ENCODE measurements around the gene ADGRD1. TPM values are rescaled to one million over a fixed set of nuclear protein-coding genes. Genes with fewer than 3 reads are reported as not detected.

The ADGRD1 gene
- total and polyA plus RNA-seq, 2 of the 8 experiments (the other 6 are each of a cell fraction or from before 2014, with no cell fraction given) = 0.36 to 0.48 TPM

GRCh38 chr12:131091413-131091975 lies 137.8 kb downstream of the ADGRD1 start:
- H3K79me1 ChIP-seq (ENCODE audit: low read depth, low read length) = no peaks in the 10 kb centered on the region
- 84% methylated on average over 13 of the region's 13 CpGs; no CpG with 5 or more reads in 1 of the 2 experiments for WGBS, 2 experiments (ENCODE audit: extremely low coverage in 1 of 2, insufficient coverage in 1 of 2, insufficient read length in 1 of 2, insufficient replicate concordance in 2 of 2, low coverage in 1 of 2, low lambda C conversion rate in 2 of 2, missing lambda C conversion rate in 1 of 2)
- ChIA-PET CTCF (ENCODE audit: partially characterized antibody) (interaction anchor here (0.6 to 2.1 kb wide), 3 partner anchors 10 to 41 kb away, joined by 3 to 6 read pairs (median 4); no protein-coding TSS in a partner anchor), POLR2A (ENCODE audit: partially characterized antibody) (no interaction called here)
- H2BK15ac ChIP-seq (ENCODE audit: low read length) = no peak overlapping the region
- no peaks in the 10 kb centered on the region for H3K9me3 ChIP-seq (ENCODE audit: insufficient read depth in 2 of 2, low read depth in 1 of 2, low read length in 1 of 2)
- H2BK20ac ChIP-seq (ENCODE audit: low read length) = no peak overlapping the region
- no peak overlapping the region for H3K9ac ChIP-seq (replicated peaks in 1 of 4; ENCODE audit: extremely low read depth in 1 of 4, low read depth in 3 of 4, low read length in 3 of 4)
- H3K79me2 ChIP-seq (ENCODE audit: control insufficient read depth in 1 of 2, insufficient read depth in 2 of 2, low read length in 2 of 2) = no peaks in the 10 kb centered on the region
- TF ChIP-seq EGR1 (IDR thresholded peaks at IDR 0.05; ENCODE audit: borderline replicate concordance, low read depth, low read length) (no peak), GTF2F1 (IDR thresholded peaks at IDR 0.05; ENCODE audit: borderline replicate concordance, low read depth, low read length) (no peak), NRF1 (IDR thresholded peaks at IDR 0.05; ENCODE audit: low read depth, low read length) (no peak), POLR2AphosphoS5 (IDR thresholded peaks at IDR 0.05; ENCODE audit: low read depth, low read length) (no peak)
- no peak overlapping the region for H4K8ac ChIP-seq (ENCODE audit: extremely low read depth, insufficient read depth, low read length)
- H2AFZ ChIP-seq (ENCODE audit: low read length) = no peak overlapping the region
- FAIRE-seq (no peak), DNase-seq (ENCODE audit: low read depth in 1 of 2, low spot score in 2 of 2) (no peak)
- no peak overlapping the region for H2AK5ac ChIP-seq (ENCODE audit: low read depth, low read length)
- no peak overlapping the region for H3K23ac ChIP-seq (ENCODE audit: insufficient read length)
- H3K36me3 ChIP-seq (ENCODE audit: control insufficient read depth in 2 of 4, insufficient read depth in 4 of 4, low read length in 3 of 4) = no peaks in the 10 kb centered on the region
- no peak overlapping the region for H3K56ac ChIP-seq (replicated peaks; ENCODE audit: insufficient read length, low read depth, low read length)
- H3K4ac ChIP-seq (replicated peaks; ENCODE audit: insufficient read length, low read depth, low read length) = no peak overlapping the region
- no peaks in the 10 kb centered on the region for H4K20me1 ChIP-seq (replicated peaks in 1 of 2; ENCODE audit: control insufficient read depth in 1 of 2, insufficient read depth in 2 of 2, low read length in 2 of 2)
- no peak overlapping the region for H3K27ac ChIP-seq (ENCODE audit: low read depth, low read length)
- H3K4me2 ChIP-seq (ENCODE audit: insufficient read depth in 1 of 2, low read depth in 2 of 2, low read length in 2 of 2) = no peak overlapping the region
- H2BK12ac ChIP-seq (ENCODE audit: low read depth, low read length) = no peak overlapping the region
- no peaks in the 10 kb centered on the region for H3K4me1 ChIP-seq (replicated peaks in 1 of 4; ENCODE audit: control insufficient read depth in 3 of 4, insufficient read depth in 4 of 4, low read length in 3 of 4)
- H3K18ac ChIP-seq (ENCODE audit: extremely low read depth, low read length) = no peak overlapping the region
- H3K27me3 ChIP-seq (replicated peaks in 1 of 4; ENCODE audit: control insufficient read depth in 3 of 4, extremely low read depth in 1 of 4, insufficient read depth in 3 of 4, low read length in 3 of 4) = no peaks in the 10 kb centered on the region; a peak in 1 of 7 replicates
- no peak overlapping the region for H2BK120ac ChIP-seq (replicated peaks; ENCODE audit: low read depth, low read length)
- no peak overlapping the region for H3K14ac ChIP-seq (ENCODE audit: insufficient read length)
- H3K4me3 ChIP-seq (ENCODE audit: extremely low read depth in 1 of 4, insufficient read depth in 2 of 4, low read depth in 3 of 4, low read length in 4 of 4) = no peak overlapping the region
- H4K5ac ChIP-seq (ENCODE audit: insufficient read length, low read depth, low read length) = no peak overlapping the region
- no peaks in the 10 kb centered on the region for H3K23me2 ChIP-seq (ENCODE audit: low read depth, low read length)
- no peak overlapping the region for H2BK5ac ChIP-seq (ENCODE audit: low read depth, low read length)
- no peak overlapping the region for H4K91ac ChIP-seq (replicated peaks; ENCODE audit: insufficient read length, low read length)

Data from H1 (cell line).